GM12878 (cell line): ENCODE results near the gene CASP10. TPM values are rescaled to one million over a fixed set of nuclear protein-coding genes. Genes with fewer than 3 reads are reported as not detected.

Source experiments
- ATAC-seq: fragments of 200-7000 bp; cut with Tn5 transposase; 3 replicates; pipeline ENCODE4 v1.9.1; 2020; ENCODE audit warnings: mild to moderate bottlenecking, moderate library complexity
- BruUV-seq: library from RNA; stranded (reverse); fragments of 400-500 nt; replicated peaks from 2 replicates; lab custom pipeline; 2021; lab: Mats Ljungman, UMichigan
- CTCF ChIA-PET: fragments of 300-600 bp; sonication (Branson Sonifier 250); formaldehyde crosslinking; extraction: SDS; loops from one replicate; lab custom pipeline; 2021; ENCODE audit warnings: inconsistent platforms; lab: Yijun Ruan, JAX
- POLR2A ChIA-PET: fragments of 350-600 bp; formaldehyde crosslinking; extraction: SDS; loops from one replicate; lab custom pipeline; 2021; ENCODE audit warnings: inconsistent platforms; lab: Charles Lee
- RAD21 ChIA-PET: fragments of 300-600 bp; sonication (Branson Sonifier 250); formaldehyde crosslinking; loops from one replicate; lab custom pipeline; 2023; ENCODE audit warnings: antibody characterized with exemption; ENCODE audit not compliant: unreplicated experiment; lab: Charles Lee
- SMC1A ChIA-PET: fragments of 300-600 bp; sonication (Branson Sonifier 250); formaldehyde crosslinking; loops from one replicate; lab custom pipeline; 2023; ENCODE audit not compliant: unreplicated experiment, uncharacterized antibody; lab: Charles Lee
- DNase-seq: peaks from one replicate; pipeline ENCODE4 v3.0.0-alpha.2; 2011; ENCODE audit warnings: low read depth, low spot score
- FAIRE-seq: peaks from 3 replicates; lab custom pipeline; 2011; peaks lifted over from hg19 to GRCh38; lab: Jason Lieb, UNC
- H2AFZ ChIP-seq: 2 replicates; pipeline ENCODE4 v1.6.0; 2011; ENCODE audit warnings: low read depth, low read length, control low read depth; ENCODE audit not compliant: control insufficient read depth
- H3K27ac ChIP-seq: 2 replicates; pipeline ENCODE4 v1.5.1; 2011; ENCODE audit warnings: control low read depth; ENCODE audit not compliant: control insufficient read depth, insufficient read depth
- H3K27me3 ChIP-seq, 2 experiments: replicated peaks in 1 of 2; 2 replicates each; pipeline versions ENCODE4 v1.6.0 to v1.6.1; 2011; ENCODE audit warnings: low read length in 1 of 2; ENCODE audit not compliant: control insufficient read depth in 2 of 2, insufficient read depth in 2 of 2
- H3K36me3 ChIP-seq, 2 experiments: 2 replicates each; pipeline ENCODE4 v1.5.1; 2011; ENCODE audit warnings: low read length in 1 of 2; ENCODE audit not compliant: control insufficient read depth in 2 of 2, insufficient read depth in 2 of 2
- H3K4me1 ChIP-seq: 2 replicates; pipeline ENCODE4 v1.6.1; 2011; ENCODE audit warnings: mild to moderate bottlenecking, low read length, moderate library complexity, mixed read lengths; ENCODE audit not compliant: control insufficient read depth, insufficient read depth
- H3K4me2 ChIP-seq: 2 replicates; pipeline ENCODE4 v1.6.0; 2011; ENCODE audit warnings: control low read depth; ENCODE audit not compliant: control insufficient read depth, insufficient read depth
- H3K4me3 ChIP-seq: fragments of 200-600 bp; sonication (generic); 2 replicates; pipeline ENCODE4 v1.5.1; 2016
- H3K79me2 ChIP-seq: 2 replicates; pipeline ENCODE4 v1.6.0; 2011; ENCODE audit warnings: low read length; ENCODE audit not compliant: control insufficient read depth, insufficient read depth
- H3K9ac ChIP-seq: 2 replicates; pipeline ENCODE4 v1.8.0; 2011; ENCODE audit warnings: low read length, control low read depth, mixed read lengths; ENCODE audit not compliant: control insufficient read depth, insufficient read depth
- H3K9me3 ChIP-seq: replicated peaks from 3 replicates; pipeline ENCODE4 v1.5.1; 2011; ENCODE audit warnings: mild to moderate bottlenecking, low read length; ENCODE audit not compliant: control insufficient read depth, insufficient read depth
- H4K20me1 ChIP-seq: 2 replicates; pipeline ENCODE4 v1.6.0; 2011; ENCODE audit not compliant: control insufficient read depth, insufficient read depth
- CREM ChIP-seq: IDR thresholded peaks from 2 replicates; pipeline ENCODE4 v1.6.1; 2014; ENCODE audit warnings: antibody characterized with exemption, low read depth
- ESRRA ChIP-seq: IDR thresholded peaks from 2 replicates; pipeline ENCODE4 v1.6.1; 2012; ENCODE audit warnings: mild to moderate bottlenecking, low read length, improper control_type of control experiment
- JUNB ChIP-seq: IDR thresholded peaks from 2 replicates; pipeline ENCODE4 v1.6.1; 2016; ENCODE audit warnings: antibody characterized with exemption, mild to moderate bottlenecking
- LARP7 ChIP-seq: fragments of 450-650 bp; IDR thresholded peaks from 2 replicates; pipeline ENCODE4 v1.6.1; 2017; ENCODE audit warnings: mild to moderate bottlenecking
- RAD51 ChIP-seq: fragments of 450-650 bp; IDR thresholded peaks from 2 replicates; pipeline ENCODE4 v1.6.1; 2016; ENCODE audit warnings: moderate library complexity, mild to moderate bottlenecking, inconsistent platforms
- RUNX3 ChIP-seq: IDR thresholded peaks from 2 replicates; pipeline ENCODE4 v1.6.1; 2012; ENCODE audit warnings: low read length, inconsistent platforms
- SMAD1 ChIP-seq: fragments of 450-650 bp; IDR thresholded peaks from 2 replicates; pipeline ENCODE4 v1.6.1; 2018; ENCODE audit warnings: mild to moderate bottlenecking, low read depth; ENCODE audit not compliant: partially characterized antibody
- SMC3 ChIP-seq: IDR thresholded peaks from 2 replicates; pipeline ENCODE4 v1.6.1; 2011; ENCODE audit warnings: low read length, improper control_type of control experiment, borderline replicate concordance
- YY1 ChIP-seq: IDR thresholded peaks from 2 replicates; pipeline ENCODE4 v1.6.1; 2011; ENCODE audit warnings: low read depth, mild to moderate bottlenecking, low read length
- ZBTB11 ChIP-seq: fragments of 450-650 bp; formaldehyde crosslinking; IDR thresholded peaks from 2 replicates; pipeline ENCODE4 v1.5.0; 2022; ENCODE audit warnings: mild to moderate bottlenecking, missing genetic modification characterization
- WGBS: methylation state at CpG from one replicate; pipeline ENCODE4 v1.1.6; 2016; ENCODE audit warnings: low lambda C conversion rate; ENCODE audit not compliant: insufficient replicate concordance, insufficient coverage; ENCODE audit errors: missing lambda C conversion rate; 5-methylcytosine and 5-hydroxymethylcytosine counted together
- in situ Hi-C: fragments of 300-500 bp; cut with MboI; formaldehyde crosslinking; loops from 9 replicates; pipeline ENCODE4 v1.14.3; 2018; ENCODE audit warnings: mixed read lengths
- intact Hi-C: fragments of 100-400 bp; cut with micrococcal nuclease; formaldehyde crosslinking; loops from one replicate; pipeline ENCODE4 v1.14.2; 2022; ENCODE audit not compliant: unreplicated experiment
- polyA plus RNA-seq, 11 experiments: library from polyadenylated mRNA; depleted of rRNA in 4 of 11; unstranded in 6 of 11; stranded (reverse) in 5 of 11; fragments of >200 nt; fragmentation: Nextera tagmentation in 4 of 11; fragmentation: Illumina TruSeq in 1 of 11; extraction: Ambion mirVana in 4 of 11; extraction: Trizol in 1 of 11; gene quantifications; 1 replicate in 1 of 11; 2 replicates in 10 of 11; pipeline versions ENCODE4 v1.2.1 to v1.2.3, GENCODE V29; 2011 to 2016; ENCODE audit warnings: inconsistent platforms in 2 of 11, missing spikeins in 2 of 11, low read depth in 1 of 11
- total RNA-seq, 4 experiments: library from RNA; depleted of rRNA in 3 of 4; stranded (reverse); fragments of >200 nt in 3 of 4; fragmentation: Illumina TruSeq in 1 of 4; extraction: Trizol in 1 of 4; gene quantifications; 2 replicates each; pipeline versions ENCODE4 v1.2.1 to v1.2.3, GENCODE V29; 2013 to 2021

The CASP10 gene
- total and polyA plus RNA-seq, 10 of the 15 experiments (the other 5 are each of a cell fraction or from before 2014, with no cell fraction given), result 7.2 to 14.1 (median 10.8) TPM

DNA sequence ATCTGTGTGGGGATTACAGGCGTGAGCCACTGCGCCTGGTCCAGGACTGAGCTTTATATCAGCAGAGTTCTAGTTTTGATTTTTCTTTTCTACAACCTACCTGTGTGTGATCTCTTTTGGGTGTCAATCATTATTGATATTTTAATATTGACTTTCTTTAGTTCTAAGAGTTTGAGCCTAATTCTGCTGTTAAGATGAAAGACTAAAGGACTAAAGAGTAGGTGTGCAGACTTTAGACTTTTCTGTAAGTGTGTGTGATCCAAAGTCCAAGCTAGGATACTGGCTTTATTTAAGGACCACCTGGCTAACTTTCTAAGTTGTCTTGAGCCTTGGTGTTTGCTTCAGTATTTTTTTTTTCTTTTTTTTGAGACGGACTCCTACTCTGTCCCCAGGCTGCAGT, 12.4 kb downstream of the CASP10 start:
- no peaks in the 10 kb centered on the region; a peak in 3 of 4 replicates for H3K36me3 ChIP-seq
- ChIA-PET SMC1A (interaction anchor here (0.8 to 6.6 kb wide), 12 partner anchors 9 to 127 kb away, joined by 3 to 86 read pairs (median 5); partner anchors contain the start of gene CASP10), CTCF (interaction anchor here (0.9 to 7.2 kb wide), 10 partner anchors 9 to 169 kb away, joined by 3 to 85 read pairs (median 4); partner anchors contain the start of gene CASP10), RAD21 (interaction anchor here (0.7 to 2.8 kb wide), 10 partner anchors 10 to 294 kb away, joined by 3 to 33 read pairs (median 4); partner anchors contain the start of gene CASP10), POLR2A (interaction anchor here (0.8 to 1.5 kb wide), 6 partner anchors 10 to 256 kb away, joined by 3 to 8 read pairs (median 4); partner anchors contain the start of genes CASP10, STRADB and TRAK2)
- H3K4me1 ChIP-seq, result peaks cover 12% of the 10 kb centered on the region; the same call in 1 of the 2 replicates
- FAIRE-seq (no peak), ATAC-seq (no peak), DNase-seq (no peak)
- H3K27me3 ChIP-seq, result no peaks in the 10 kb centered on the region
- H3K4me2 ChIP-seq, result no peak overlapping the region
- in situ Hi-C loops (no loop called here), intact Hi-C loops (no loop called here)
- H3K27ac ChIP-seq, result no peak overlapping the region
- H3K4me3 ChIP-seq, result no peak overlapping the region
- 72% methylated on average over 3 of the region's 3 CpGs for WGBS
- no peaks in the 10 kb centered on the region; the same call in 2 of the 3 replicates for H3K9me3 ChIP-seq
- no peak overlapping the region for H2AFZ ChIP-seq
- H3K9ac ChIP-seq, result no peak overlapping the region
- BruUV-seq, result no TSS peak
- peaks cover 3% of the 10 kb centered on the region; the same call in 1 of the 2 replicates for H4K20me1 ChIP-seq
- no peak for TF ChIP-seq JUNB
- no peak for TF ChIP-seq SMAD1
- no peak for TF ChIP-seq SMC3
- no peak for TF ChIP-seq YY1
- TF ChIP-seq RAD51, result no peak
- TF ChIP-seq RUNX3, result no peak
- no peak for TF ChIP-seq ESRRA
- no peak for TF ChIP-seq CREM
- no peak for TF ChIP-seq LARP7
- no peak for TF ChIP-seq ZBTB11 (CRISPR knock-in tag)
- H3K79me2 ChIP-seq, result no peaks in the 10 kb centered on the region
